AG04450 (cell line): ENCODE measurements around the gene NCOA1. TPM values are rescaled to one million over a fixed set of nuclear protein-coding genes. Genes with fewer than 3 reads are reported as not detected.

Experiments used
- CTCF ChIA-PET: fragments of 300-600, 350-600 bp; formaldehyde crosslinking; extraction: SDS; loops from one replicate; lab custom pipeline; 2022; ENCODE audit warnings: antibody characterized with exemption, inconsistent platforms; lab: Charles Lee
- POLR2A ChIA-PET: fragments of 350-600 bp; formaldehyde crosslinking; extraction: SDS; loops from one replicate; lab custom pipeline; 2021; ENCODE audit warnings: antibody characterized with exemption, inconsistent platforms; lab: Yijun Ruan, JAX
- DNase-seq: peaks from one replicate; pipeline ENCODE4 v3.0.0-alpha.2; 2011; ENCODE audit warnings: low read depth, low spot score
- H3K27ac ChIP-seq: one replicate; pipeline ENCODE4 v1.5.1; 2012; ENCODE audit warnings: low read depth, low read length, control low read depth
- H3K27me3 ChIP-seq: one replicate; pipeline ENCODE4 v1.6.0; 2012; ENCODE audit warnings: low read length; ENCODE audit not compliant: control insufficient read depth, insufficient read depth
- H3K4me3 ChIP-seq: 2 replicates; pipeline ENCODE4 v1.5.1; 2011; ENCODE audit warnings: mild to moderate bottlenecking, low read depth, low read length, control low read depth
- H3K9me3 ChIP-seq: 2 replicates; pipeline ENCODE4 v1.5.1; 2012; ENCODE audit warnings: low read length; ENCODE audit not compliant: control insufficient read depth, insufficient read depth
- polyA plus RNA-seq: library from polyadenylated mRNA; depleted of rRNA; stranded (reverse); fragments of >200 nt; gene quantifications from 2 replicates; pipeline ENCODE4 v1.2.3, GENCODE V29; 2011
- TF ChIP-seq, protein P1 (sequence below): IDR thresholded peaks from 2 replicates; pipeline ENCODE4 v1.5.1; 2011; ENCODE audit warnings: low read depth, low read length, control low read depth, inconsistent platforms

NCOA1 gene
- polyA plus RNA-seq, 1 experiment, result 20.8 TPM

DNA sequence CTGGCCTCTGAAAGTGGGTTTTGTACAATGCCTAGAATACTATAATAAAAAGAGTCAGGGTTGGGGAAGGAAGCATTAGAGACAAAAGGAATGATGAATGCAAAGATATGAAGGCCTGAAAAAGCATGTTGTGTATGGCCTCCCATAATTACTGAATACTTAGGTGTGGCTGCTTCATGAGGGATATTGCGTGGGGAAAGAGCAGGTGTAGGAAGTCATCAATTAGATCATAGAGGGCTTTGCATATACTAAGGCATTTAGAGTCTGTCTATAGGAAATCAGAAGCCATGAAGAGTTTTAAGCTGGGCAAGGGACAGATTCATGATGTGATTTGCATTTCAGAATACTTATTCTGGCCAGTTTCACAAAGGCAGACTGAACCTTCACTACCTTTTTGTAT lies 48.2 kb downstream of the NCOA1 start:
- DNase-seq, result no peak
- Histone ChIP-seq H3K27me3 (no peaks in the 10 kb centered on the region), H3K27ac (no peak overlapping the region), H3K9me3 (peaks cover 6% of the 10 kb centered on the region; the same call in 1 of the 2 replicates), H3K4me3 (no peak overlapping the region)
- TF ChIP-seq, protein P1, sequence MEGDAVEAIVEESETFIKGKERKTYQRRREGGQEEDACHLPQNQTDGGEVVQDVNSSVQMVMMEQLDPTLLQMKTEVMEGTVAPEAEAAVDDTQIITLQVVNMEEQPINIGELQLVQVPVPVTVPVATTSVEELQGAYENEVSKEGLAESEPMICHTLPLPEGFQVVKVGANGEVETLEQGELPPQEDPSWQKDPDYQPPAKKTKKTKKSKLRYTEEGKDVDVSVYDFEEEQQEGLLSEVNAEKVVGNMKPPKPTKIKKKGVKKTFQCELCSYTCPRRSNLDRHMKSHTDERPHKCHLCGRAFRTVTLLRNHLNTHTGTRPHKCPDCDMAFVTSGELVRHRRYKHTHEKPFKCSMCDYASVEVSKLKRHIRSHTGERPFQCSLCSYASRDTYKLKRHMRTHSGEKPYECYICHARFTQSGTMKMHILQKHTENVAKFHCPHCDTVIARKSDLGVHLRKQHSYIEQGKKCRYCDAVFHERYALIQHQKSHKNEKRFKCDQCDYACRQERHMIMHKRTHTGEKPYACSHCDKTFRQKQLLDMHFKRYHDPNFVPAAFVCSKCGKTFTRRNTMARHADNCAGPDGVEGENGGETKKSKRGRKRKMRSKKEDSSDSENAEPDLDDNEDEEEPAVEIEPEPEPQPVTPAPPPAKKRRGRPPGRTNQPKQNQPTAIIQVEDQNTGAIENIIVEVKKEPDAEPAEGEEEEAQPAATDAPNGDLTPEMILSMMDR, result no peak
- CTCF ChIA-PET, result no interaction called here
- POLR2A ChIA-PET, result no interaction called here

- CTCF ChIA-PET, result no interaction called here
- Histone ChIP-seq H3K9me3 (peaks cover 11% of the 10 kb centered on the region; the same call in 1 of the 2 replicates), H3K4me3 (no peak overlapping the region), H3K27ac (no peak overlapping the region), H3K27me3 (no peaks in the 10 kb centered on the region)
- TF ChIP-seq, protein P1, result no peak
- DNase-seq, result no peak
- POLR2A ChIA-PET, result no interaction called here
These were observed 49.0 kb downstream of the NCOA1 start for GRCh38 chr2:24540011-24540477.

DNA sequence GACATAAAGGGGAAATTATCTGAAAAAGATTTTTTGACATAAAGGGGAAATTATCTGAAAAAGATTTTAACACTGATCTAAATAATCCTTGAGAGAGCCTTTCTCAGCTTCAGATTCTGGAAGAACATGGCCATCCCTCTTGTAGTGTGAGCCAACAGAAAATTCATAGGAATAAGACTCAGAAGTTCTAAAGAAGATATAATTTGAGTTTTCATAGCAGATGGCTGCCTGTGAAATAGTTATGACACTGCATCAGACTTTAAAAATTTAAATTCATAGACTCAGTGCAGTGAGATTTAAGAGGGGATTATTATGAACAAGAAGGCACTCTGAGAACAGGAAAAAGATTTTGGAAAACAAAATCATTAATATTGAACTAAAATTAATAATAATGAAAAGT lies 50.6 kb downstream of the NCOA1 start:
- H3K4me3 ChIP-seq, result no peak overlapping the region
- H3K27me3 ChIP-seq, result no peaks in the 10 kb centered on the region
- H3K9me3 ChIP-seq, result peaks cover 11% of the 10 kb centered on the region; the same call in 1 of the 2 replicates
- TF ChIP-seq, protein P1, result no peak
- no peak for DNase-seq
- H3K27ac ChIP-seq, result no peak overlapping the region
- POLR2A ChIA-PET, result no interaction called here
- CTCF ChIA-PET, result no interaction called here

- Histone ChIP-seq H3K4me3 (no peak overlapping the region), H3K27me3 (no peaks in the 10 kb centered on the region), H3K27ac (no peak overlapping the region), H3K9me3 (peaks cover 11% of the 10 kb centered on the region; the same call in 1 of the 2 replicates)
- TF ChIP-seq, protein P1, result no peak
- ChIA-PET POLR2A (no interaction called here), CTCF (interaction anchor here (0.5 kb wide), 1 partner anchor 18 kb away, joined by 3 read pairs; no protein-coding TSS in a partner anchor)
- no peak for DNase-seq
These were observed 51.3 kb downstream of the NCOA1 start for GRCh38 chr2:24542269-24542872.

- no peak for DNase-seq
- Histone ChIP-seq H3K27ac (no peak overlapping the region), H3K9me3 (peaks cover 11% of the 10 kb centered on the region; the same call in 1 of the 2 replicates), H3K4me3 (no peak overlapping the region), H3K27me3 (no peaks in the 10 kb centered on the region)
- ChIA-PET CTCF (no interaction called here), POLR2A (no interaction called here)
- TF ChIP-seq, protein P1, result 0 out of 2 replicates have a peak, but pooled peaks have one; percentile 16
These were observed 52.2 kb downstream of the NCOA1 start for GRCh38 chr2:24543252-24543651.
